HL-60 (cell line): Measurements from ENCODE around the gene DNAJA2.

Source experiments
- DNase-seq, 2 experiments: peaks; one replicate each; pipeline ENCODE4 v3.0.0-alpha.2; 2010 to 2020; ENCODE audit warnings: low read depth in 1 of 2, low spot score in 1 of 2
- H3K27ac ChIP-seq: fragments of 250-450 bp; sonication (Bioruptor Pico); replicated peaks from 2 replicates; pipeline ENCODE4 v1.5.1; 2020; ENCODE audit warnings: mild to moderate bottlenecking, moderate library complexity
- H3K27me3 ChIP-seq: fragments of 250-450 bp; sonication (Bioruptor Pico); 2 replicates; pipeline ENCODE4 v1.5.1; 2021; ENCODE audit warnings: mild to moderate bottlenecking, moderate library complexity; ENCODE audit not compliant: insufficient read depth, poor library complexity, severe bottlenecking
- H3K4me3 ChIP-seq: replicated peaks from 2 replicates; pipeline ENCODE4 v1.5.1; 2011; ENCODE audit warnings: mild to moderate bottlenecking, control low read depth, low read length; ENCODE audit not compliant: insufficient read depth
- GABPA ChIP-seq: IDR thresholded peaks from 2 replicates; pipeline ENCODE4 v1.6.1; 2012; ENCODE audit warnings: low read depth
- POLR2AphosphoS5 ChIP-seq: IDR thresholded peaks from 2 replicates; pipeline ENCODE4 v1.6.1; 2012; ENCODE audit warnings: low read depth
- SPI1 ChIP-seq: IDR thresholded peaks from 2 replicates; pipeline ENCODE4 v1.6.1; 2012; ENCODE audit warnings: low read depth, mild to moderate bottlenecking, borderline replicate concordance
- TF ChIP-seq, protein P1 (sequence below): IDR thresholded peaks from one replicate; pipeline ENCODE4 v1.5.1; 2011; ENCODE audit warnings: low read length, control low read depth, inconsistent platforms; ENCODE audit not compliant: insufficient read depth
- TF ChIP-seq, protein P2 (sequence below): IDR thresholded peaks from 2 replicates; pipeline ENCODE4 v1.6.1; 2012; ENCODE audit warnings: low read depth; ENCODE audit not compliant: insufficient replicate concordance

DNAJA2 gene

DNA sequence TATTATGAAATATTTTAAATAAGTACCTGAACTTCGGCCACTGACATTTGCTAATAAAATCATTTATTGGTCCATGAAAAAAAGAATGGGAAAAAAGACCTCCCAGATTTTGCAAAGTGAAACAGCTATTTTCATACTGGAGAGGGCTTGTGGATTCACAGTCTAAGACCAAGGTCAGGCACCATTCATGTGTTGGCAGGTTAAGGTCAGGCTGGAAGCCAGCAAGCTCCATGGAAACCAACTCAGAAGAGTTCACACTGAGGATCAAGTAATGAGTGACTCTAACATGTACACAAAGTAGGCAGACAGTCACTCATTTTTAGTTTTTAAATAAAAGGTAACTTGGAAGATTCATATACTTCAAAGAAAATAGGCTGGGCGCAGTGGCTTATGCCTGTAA lies 3.4 kb downstream of the DNAJA2 start:
- H3K27me3 ChIP-seq, result no peaks in the 10 kb centered on the region
- DNase-seq, result no peak
- no peak overlapping the region for H3K27ac ChIP-seq
- TF ChIP-seq POLR2AphosphoS5 (no peak), SPI1 (no peak), GABPA (no peak)
- TF ChIP-seq, protein P1, sequence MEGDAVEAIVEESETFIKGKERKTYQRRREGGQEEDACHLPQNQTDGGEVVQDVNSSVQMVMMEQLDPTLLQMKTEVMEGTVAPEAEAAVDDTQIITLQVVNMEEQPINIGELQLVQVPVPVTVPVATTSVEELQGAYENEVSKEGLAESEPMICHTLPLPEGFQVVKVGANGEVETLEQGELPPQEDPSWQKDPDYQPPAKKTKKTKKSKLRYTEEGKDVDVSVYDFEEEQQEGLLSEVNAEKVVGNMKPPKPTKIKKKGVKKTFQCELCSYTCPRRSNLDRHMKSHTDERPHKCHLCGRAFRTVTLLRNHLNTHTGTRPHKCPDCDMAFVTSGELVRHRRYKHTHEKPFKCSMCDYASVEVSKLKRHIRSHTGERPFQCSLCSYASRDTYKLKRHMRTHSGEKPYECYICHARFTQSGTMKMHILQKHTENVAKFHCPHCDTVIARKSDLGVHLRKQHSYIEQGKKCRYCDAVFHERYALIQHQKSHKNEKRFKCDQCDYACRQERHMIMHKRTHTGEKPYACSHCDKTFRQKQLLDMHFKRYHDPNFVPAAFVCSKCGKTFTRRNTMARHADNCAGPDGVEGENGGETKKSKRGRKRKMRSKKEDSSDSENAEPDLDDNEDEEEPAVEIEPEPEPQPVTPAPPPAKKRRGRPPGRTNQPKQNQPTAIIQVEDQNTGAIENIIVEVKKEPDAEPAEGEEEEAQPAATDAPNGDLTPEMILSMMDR, result no peak
- TF ChIP-seq, protein P2, sequence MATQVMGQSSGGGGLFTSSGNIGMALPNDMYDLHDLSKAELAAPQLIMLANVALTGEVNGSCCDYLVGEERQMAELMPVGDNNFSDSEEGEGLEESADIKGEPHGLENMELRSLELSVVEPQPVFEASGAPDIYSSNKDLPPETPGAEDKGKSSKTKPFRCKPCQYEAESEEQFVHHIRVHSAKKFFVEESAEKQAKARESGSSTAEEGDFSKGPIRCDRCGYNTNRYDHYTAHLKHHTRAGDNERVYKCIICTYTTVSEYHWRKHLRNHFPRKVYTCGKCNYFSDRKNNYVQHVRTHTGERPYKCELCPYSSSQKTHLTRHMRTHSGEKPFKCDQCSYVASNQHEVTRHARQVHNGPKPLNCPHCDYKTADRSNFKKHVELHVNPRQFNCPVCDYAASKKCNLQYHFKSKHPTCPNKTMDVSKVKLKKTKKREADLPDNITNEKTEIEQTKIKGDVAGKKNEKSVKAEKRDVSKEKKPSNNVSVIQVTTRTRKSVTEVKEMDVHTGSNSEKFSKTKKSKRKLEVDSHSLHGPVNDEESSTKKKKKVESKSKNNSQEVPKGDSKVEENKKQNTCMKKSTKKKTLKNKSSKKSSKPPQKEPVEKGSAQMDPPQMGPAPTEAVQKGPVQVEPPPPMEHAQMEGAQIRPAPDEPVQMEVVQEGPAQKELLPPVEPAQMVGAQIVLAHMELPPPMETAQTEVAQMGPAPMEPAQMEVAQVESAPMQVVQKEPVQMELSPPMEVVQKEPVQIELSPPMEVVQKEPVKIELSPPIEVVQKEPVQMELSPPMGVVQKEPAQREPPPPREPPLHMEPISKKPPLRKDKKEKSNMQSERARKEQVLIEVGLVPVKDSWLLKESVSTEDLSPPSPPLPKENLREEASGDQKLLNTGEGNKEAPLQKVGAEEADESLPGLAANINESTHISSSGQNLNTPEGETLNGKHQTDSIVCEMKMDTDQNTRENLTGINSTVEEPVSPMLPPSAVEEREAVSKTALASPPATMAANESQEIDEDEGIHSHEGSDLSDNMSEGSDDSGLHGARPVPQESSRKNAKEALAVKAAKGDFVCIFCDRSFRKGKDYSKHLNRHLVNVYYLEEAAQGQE, result no peak
- H3K4me3 ChIP-seq, result no peak overlapping the region

DNA sequence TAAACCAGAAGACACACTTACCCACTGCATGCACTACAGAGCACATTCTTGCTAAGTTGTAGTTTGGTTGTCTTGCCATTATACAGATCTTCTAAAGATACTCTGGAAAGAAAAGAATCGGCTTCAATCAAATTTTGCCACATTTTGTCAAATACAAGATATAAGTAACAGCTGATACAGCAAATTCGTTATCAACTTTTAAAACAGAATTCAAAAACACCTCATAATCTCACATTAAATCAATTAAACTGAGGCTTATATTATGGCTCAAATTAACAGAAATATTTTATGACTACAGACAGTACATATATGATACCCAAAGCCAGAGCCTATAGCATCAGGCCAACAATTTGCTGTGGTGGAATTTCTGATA lies 5.4 kb downstream of the DNAJA2 start:
- TF ChIP-seq, protein P2, result no peak
- Histone ChIP-seq H3K4me3 (no peak overlapping the region), H3K27me3 (no peaks in the 10 kb centered on the region), H3K27ac (no peak overlapping the region)
- no peak for DNase-seq

DNA sequence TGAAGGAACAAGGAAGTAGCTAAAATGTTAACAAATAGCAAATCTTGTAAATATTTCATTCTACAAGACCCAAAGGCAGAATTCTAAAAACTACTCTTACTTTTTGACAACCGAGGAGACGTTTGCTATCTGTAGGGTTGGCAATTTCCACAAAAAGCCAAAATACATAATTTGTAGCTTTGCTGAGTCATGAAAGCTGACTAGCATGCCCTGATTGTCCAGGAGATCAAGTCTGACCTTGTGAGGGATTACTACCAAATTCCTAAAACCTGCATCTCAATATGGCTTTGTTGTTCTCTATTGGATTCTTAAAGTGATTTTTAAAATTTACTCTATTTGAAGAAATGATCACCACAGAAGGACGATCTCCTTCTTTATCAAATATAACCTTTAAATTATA lies 10.8 kb downstream of the DNAJA2 start:
- H3K4me3 ChIP-seq, result no peak overlapping the region
- no peak for DNase-seq
- no peak overlapping the region; the same call in 1 of the 2 replicates for H3K27ac ChIP-seq
- TF ChIP-seq, protein P2, result no peak
- H3K27me3 ChIP-seq, result no peaks in the 10 kb centered on the region

DNA sequence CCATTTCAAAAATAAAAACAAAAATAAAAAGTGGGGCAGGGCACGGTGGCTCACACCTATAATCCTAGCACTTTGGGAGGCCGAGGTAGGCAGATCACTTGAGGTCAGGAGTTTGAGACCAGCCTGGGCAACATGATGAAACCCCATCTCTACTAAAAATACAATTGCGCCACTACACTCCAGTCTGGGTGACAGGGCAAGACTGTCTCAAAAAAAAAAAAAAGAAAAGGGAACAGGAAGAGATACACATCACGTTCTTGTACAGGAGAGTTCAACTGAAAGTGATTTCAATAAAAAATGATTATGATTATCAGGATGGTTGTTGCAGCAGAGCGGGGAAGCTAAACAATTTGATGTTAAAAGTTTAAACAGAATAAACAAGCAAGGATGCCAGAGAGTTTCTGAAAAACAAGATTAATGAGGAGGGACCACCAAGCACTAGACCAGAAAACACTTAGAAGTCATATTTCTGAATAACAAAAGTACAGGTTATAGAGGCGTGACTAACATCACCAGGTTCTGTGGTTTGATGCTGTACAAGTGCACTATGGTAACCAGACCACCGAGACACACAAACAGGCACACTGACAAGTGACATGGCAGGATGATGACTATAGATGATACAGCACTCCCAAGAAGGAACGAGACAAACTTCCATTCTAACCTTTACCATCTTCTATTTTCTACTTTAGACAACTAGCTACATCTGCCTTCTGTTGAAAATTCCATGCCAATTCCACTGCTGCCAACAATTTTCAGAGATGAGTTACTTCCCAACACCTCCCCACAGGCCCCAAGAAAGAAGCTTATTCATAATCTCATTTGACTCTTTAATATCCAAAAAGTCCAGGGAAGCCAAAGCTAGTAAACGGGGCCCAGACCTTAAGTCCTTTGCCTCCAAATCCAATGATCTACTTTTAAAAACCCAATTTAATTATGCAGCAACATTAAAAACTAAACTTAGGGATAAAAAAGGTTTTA lies 11.8 kb downstream of the DNAJA2 start:
- no peaks in the 10 kb centered on the region for H3K27me3 ChIP-seq
- peak; percentile 70; the same call in 1 of the 2 replicates for TF ChIP-seq SPI1
- TF ChIP-seq POLR2AphosphoS5, result no peak
- peak; percentile 67 to 73 for DNase-seq
- H3K4me3 ChIP-seq, result no peak overlapping the region
- peak overlapping the region; percentile 46 for H3K27ac ChIP-seq
